Measurements from ENCODE around the gene DTNB.

GRCh38 chr2:25543939-25544338 lies 129.4 kb downstream of the DTNB start:
- TF ChIP-seq CTCF (IDR thresholded peaks at IDR 0.05) (no peak), EZH2 (IDR thresholded peaks at IDR 0.05; ENCODE audit: borderline replicate concordance, insufficient read depth, low read depth, low read length, poor library complexity, severe bottlenecking) (no peak)

Measured in B cell (primary cell).